DND-41 (cell line): ENCODE data around the gene GCKR.
"Not testable (repeated sequence)": the region's sequence is repeated elsewhere in the genome, so short reads cannot be mapped to it uniquely, and the experiment has no call there.

Experiments used
- ATAC-seq: fragments of 200-7000 bp; cut with Tn5 transposase; 3 replicates; pipeline ENCODE4 v1.9.1; 2021; ENCODE audit warnings: low read depth; ENCODE audit not compliant: insufficient read depth
- DNase-seq: peaks from one replicate; pipeline ENCODE4 v3.0.0-alpha.2; 2020
- H2AFZ ChIP-seq: 2 replicates; pipeline ENCODE4 v1.6.0; 2012; ENCODE audit warnings: low read depth, low read length
- H3K27ac ChIP-seq: 2 replicates; pipeline ENCODE4 v1.5.1; 2012; ENCODE audit warnings: low read length, inconsistent platforms
- H3K27me3 ChIP-seq: fragments of 200-600 bp; sonication (generic); 2 replicates; pipeline ENCODE4 v1.6.0; 2012; ENCODE audit warnings: low read length, mild to moderate bottlenecking, inconsistent platforms; ENCODE audit not compliant: insufficient read depth, poor library complexity
- H3K36me3 ChIP-seq: 2 replicates; pipeline ENCODE4 v1.5.1; 2012; ENCODE audit warnings: low read length, inconsistent platforms; ENCODE audit not compliant: insufficient read depth
- H3K4me1 ChIP-seq: 2 replicates; pipeline ENCODE4 v1.5.1; 2012; ENCODE audit warnings: mild to moderate bottlenecking, low read length; ENCODE audit not compliant: insufficient read depth
- H3K4me2 ChIP-seq: 2 replicates; pipeline ENCODE4 v1.6.0; 2012; ENCODE audit warnings: mild to moderate bottlenecking, moderate library complexity, low read length, inconsistent platforms; ENCODE audit not compliant: insufficient read depth
- H3K4me3 ChIP-seq, 2 experiments: fragments of 200-600 bp in 1 of 2; shearing (Covaris generic) in 1 of 2; 2 replicates each; pipeline ENCODE4 v1.5.1; 2012 to 2016; ENCODE audit warnings: inconsistent platforms in 2 of 2, low read length in 2 of 2, mild to moderate bottlenecking in 2 of 2, low read depth in 1 of 2, moderate library complexity in 1 of 2
- H3K79me2 ChIP-seq: 2 replicates; pipeline ENCODE4 v1.6.0; 2012; ENCODE audit warnings: low read length, inconsistent platforms; ENCODE audit not compliant: insufficient read depth
- H3K9ac ChIP-seq: 2 replicates; pipeline ENCODE4 v1.6.0; 2012; ENCODE audit warnings: low read depth, mild to moderate bottlenecking, inconsistent platforms, low read length, moderate library complexity
- H3K9me3 ChIP-seq: 2 replicates; pipeline ENCODE4 v1.5.1; 2012; ENCODE audit warnings: low read length, moderate library complexity, mild to moderate bottlenecking, inconsistent platforms; ENCODE audit not compliant: insufficient read depth, severe bottlenecking
- H4K20me1 ChIP-seq: 2 replicates; pipeline ENCODE4 v1.6.0; 2012; ENCODE audit warnings: low read length; ENCODE audit not compliant: insufficient read depth
- EZH2 ChIP-seq: IDR thresholded peaks from 3 replicates; pipeline ENCODE4 v1.6.1; 2012; ENCODE audit warnings: borderline replicate concordance, low read depth, mild to moderate bottlenecking, moderate library complexity, low read length, inconsistent platforms; ENCODE audit not compliant: severe bottlenecking
- TF ChIP-seq, protein P1 (sequence below): IDR thresholded peaks from 2 replicates; pipeline ENCODE4 v1.5.1; 2012; ENCODE audit warnings: borderline replicate concordance, low read length, moderate library complexity, mild to moderate bottlenecking; ENCODE audit not compliant: poor library complexity, severe bottlenecking; ENCODE audit errors: extremely low read depth

The GCKR gene

DNA sequence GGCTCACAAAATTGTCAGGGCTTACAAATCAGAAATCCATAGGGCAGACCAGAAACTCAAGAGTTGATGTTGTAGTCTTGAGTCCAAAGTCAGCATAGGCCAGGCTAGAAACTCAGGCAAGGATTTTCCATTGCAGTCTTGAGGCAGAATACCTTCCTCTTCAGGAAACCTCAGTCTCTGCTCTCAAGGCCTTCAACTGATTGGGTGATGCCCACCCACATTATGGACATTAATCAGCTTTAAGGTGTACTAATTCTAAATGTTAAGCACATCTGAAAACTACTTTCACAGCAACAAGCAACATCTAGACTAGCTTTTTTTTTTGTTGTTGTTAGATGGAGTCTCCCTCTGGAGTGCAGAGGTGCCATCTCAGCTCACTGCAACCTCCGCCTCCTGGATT lies 54.9 kb downstream of the GCKR start:
- no peak for ATAC-seq

DNA sequence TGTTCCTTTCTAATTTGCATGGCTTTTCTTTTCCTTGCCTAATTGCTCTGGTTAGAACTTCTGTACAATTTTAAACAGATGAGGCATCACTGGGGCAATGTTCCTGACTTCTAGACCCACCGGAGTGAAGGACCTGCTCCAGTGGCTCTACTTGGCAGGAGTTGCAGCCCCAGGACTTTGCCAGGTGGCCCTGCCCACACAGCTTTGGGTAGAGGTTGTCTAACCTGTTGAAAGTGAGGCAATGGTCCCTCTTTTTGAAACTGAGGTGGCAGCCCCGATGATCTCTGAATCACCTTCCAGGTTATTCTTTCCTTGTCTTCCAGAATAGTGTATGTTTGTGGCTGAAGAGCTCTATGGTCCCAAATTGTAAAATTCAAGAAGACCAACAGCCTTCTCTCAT lies 56.3 kb downstream of the GCKR start:
- H3K4me3 ChIP-seq: no peak overlapping the region
- no peak overlapping the region for H3K9ac ChIP-seq
- H3K4me1 ChIP-seq: no peaks in the 10 kb centered on the region
- peaks cover 3% of the 10 kb centered on the region for H3K27me3 ChIP-seq
- no peak overlapping the region for H3K27ac ChIP-seq
- ATAC-seq (no peak), DNase-seq (no peak)
- no peaks in the 10 kb centered on the region for H3K79me2 ChIP-seq
- no peak overlapping the region for H2AFZ ChIP-seq
- TF ChIP-seq, protein P1, sequence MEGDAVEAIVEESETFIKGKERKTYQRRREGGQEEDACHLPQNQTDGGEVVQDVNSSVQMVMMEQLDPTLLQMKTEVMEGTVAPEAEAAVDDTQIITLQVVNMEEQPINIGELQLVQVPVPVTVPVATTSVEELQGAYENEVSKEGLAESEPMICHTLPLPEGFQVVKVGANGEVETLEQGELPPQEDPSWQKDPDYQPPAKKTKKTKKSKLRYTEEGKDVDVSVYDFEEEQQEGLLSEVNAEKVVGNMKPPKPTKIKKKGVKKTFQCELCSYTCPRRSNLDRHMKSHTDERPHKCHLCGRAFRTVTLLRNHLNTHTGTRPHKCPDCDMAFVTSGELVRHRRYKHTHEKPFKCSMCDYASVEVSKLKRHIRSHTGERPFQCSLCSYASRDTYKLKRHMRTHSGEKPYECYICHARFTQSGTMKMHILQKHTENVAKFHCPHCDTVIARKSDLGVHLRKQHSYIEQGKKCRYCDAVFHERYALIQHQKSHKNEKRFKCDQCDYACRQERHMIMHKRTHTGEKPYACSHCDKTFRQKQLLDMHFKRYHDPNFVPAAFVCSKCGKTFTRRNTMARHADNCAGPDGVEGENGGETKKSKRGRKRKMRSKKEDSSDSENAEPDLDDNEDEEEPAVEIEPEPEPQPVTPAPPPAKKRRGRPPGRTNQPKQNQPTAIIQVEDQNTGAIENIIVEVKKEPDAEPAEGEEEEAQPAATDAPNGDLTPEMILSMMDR: no peak
- no peak for TF ChIP-seq EZH2
- H3K4me2 ChIP-seq: no peak overlapping the region
- H3K36me3 ChIP-seq: no peaks in the 10 kb centered on the region
- H3K9me3 ChIP-seq: no peaks in the 10 kb centered on the region
- no peaks in the 10 kb centered on the region for H4K20me1 ChIP-seq

More for the DNA sequence above, 54.9 kb downstream of the GCKR start:
- Histone ChIP-seq H3K4me3 (no peak overlapping the region), H3K36me3 (no peaks in the 10 kb centered on the region), H2AFZ (no peak overlapping the region), H3K4me2 (no peak overlapping the region), H3K4me1 (no peaks in the 10 kb centered on the region), H3K27me3 (peaks cover 3% of the 10 kb centered on the region), H3K79me2 (no peaks in the 10 kb centered on the region), H3K27ac (no peak overlapping the region), H4K20me1 (no peaks in the 10 kb centered on the region), H3K9ac (no peak overlapping the region), H3K9me3 (no peaks in the 10 kb centered on the region)
- no peak for DNase-seq
- TF ChIP-seq, protein P1: no peak
- TF ChIP-seq EZH2: no peak

DNA sequence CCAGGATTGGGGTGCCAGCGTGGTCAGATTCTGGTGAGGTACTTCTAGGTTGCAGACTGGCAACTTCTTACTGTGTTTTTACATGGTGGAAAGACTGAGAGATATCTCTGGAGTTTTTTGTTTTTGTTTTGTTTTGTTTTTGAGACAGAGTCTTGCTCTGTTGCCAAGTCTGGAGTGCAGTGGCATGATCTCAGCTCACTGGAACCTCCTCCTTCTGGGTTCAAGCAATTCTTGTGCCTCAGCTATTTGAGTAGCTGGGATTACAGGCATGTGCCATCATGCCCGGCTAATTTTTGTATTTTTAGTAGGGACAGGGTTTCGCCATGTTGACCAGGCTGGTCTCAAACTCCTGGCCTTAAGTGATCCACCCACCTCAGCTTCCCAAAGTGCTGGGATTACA lies 57.8 kb downstream of the GCKR start:
- H3K27me3 ChIP-seq, H3K9me3 ChIP-seq, H4K20me1 ChIP-seq, H3K27ac ChIP-seq, H3K79me2 ChIP-seq, H3K4me1 ChIP-seq, H3K4me3 ChIP-seq, H3K36me3 ChIP-seq, ATAC-seq, H3K4me2 ChIP-seq, H3K9ac ChIP-seq, DNase-seq, H2AFZ ChIP-seq: not testable (repeated sequence)

- Histone ChIP-seq H3K36me3 (no peaks in the 10 kb centered on the region), H3K4me2 (no peak overlapping the region), H3K4me3 (no peak overlapping the region), H3K9me3 (no peaks in the 10 kb centered on the region), H4K20me1 (no peaks in the 10 kb centered on the region), H2AFZ (no peak overlapping the region; the same call in 1 of the 2 replicates), H3K9ac (no peak overlapping the region), H3K27me3 (peaks cover under 1% of the 10 kb centered on the region), H3K79me2 (no peaks in the 10 kb centered on the region), H3K4me1 (no peaks in the 10 kb centered on the region), H3K27ac (no peak overlapping the region)
- TF ChIP-seq, protein P1: no peak
- TF ChIP-seq EZH2: no peak
- DNase-seq (no peak), ATAC-seq (no peak)
Measured at GRCh38 chr2:27559228-27559627, 62.6 kb downstream of the GCKR start.
